HEK293T (cell line): Measurements from ENCODE around the gene HMGA1.

ENCODE experiments used
- CTCF ChIA-PET: fragments of 350-600 bp; formaldehyde crosslinking; extraction: SDS; loops from one replicate; lab custom pipeline; 2021; ENCODE audit warnings: antibody characterized with exemption, inconsistent platforms; lab: Yijun Ruan, JAX
- POLR2A ChIA-PET: fragments of 350-600 bp; formaldehyde crosslinking; extraction: SDS; loops from one replicate; lab custom pipeline; 2020; ENCODE audit warnings: antibody characterized with exemption, inconsistent platforms; lab: Yijun Ruan, JAX
- DNase-seq: peaks from one replicate; pipeline ENCODE4 v3.0.0; 2012; ENCODE audit warnings: mixed read lengths; ENCODE audit errors: extremely low spot score
- ARNT ChIP-seq: fragments of 450-650 bp; IDR thresholded peaks from 2 replicates; pipeline ENCODE4 v1.6.1; 2017; ENCODE audit warnings: mild to moderate bottlenecking
- BHLHE40 ChIP-seq: fragments of 450-650 bp; IDR thresholded peaks from 2 replicates; pipeline ENCODE4 v1.6.1; 2016; ENCODE audit warnings: mild to moderate bottlenecking, moderate library complexity, borderline replicate concordance
- CTBP1 ChIP-seq: fragments of 450-650 bp; IDR thresholded peaks from 2 replicates; pipeline ENCODE4 v1.6.1; 2016; ENCODE audit warnings: borderline replicate concordance
- ELF4 ChIP-seq: fragments of 450-650 bp; IDR thresholded peaks from 2 replicates; pipeline ENCODE4 v1.6.1; 2017; ENCODE audit warnings: antibody characterized with exemption
- FOXA1 ChIP-seq: fragments of 450-650 bp; IDR thresholded peaks from 2 replicates; pipeline ENCODE4 v1.6.1; 2016; ENCODE audit warnings: mild to moderate bottlenecking
- FOXK2 ChIP-seq: fragments of 450-650 bp; IDR thresholded peaks from 2 replicates; pipeline ENCODE4 v1.6.1; 2016; ENCODE audit warnings: mild to moderate bottlenecking
- FOXM1 ChIP-seq: fragments of 450-650 bp; IDR thresholded peaks from 2 replicates; pipeline ENCODE4 v1.6.1; 2017; ENCODE audit warnings: mild to moderate bottlenecking, borderline replicate concordance
- HDGF ChIP-seq: fragments of 450-650 bp; IDR thresholded peaks from 2 replicates; pipeline ENCODE4 v1.6.1; 2017; ENCODE audit warnings: antibody characterized with exemption, borderline replicate concordance
- L3MBTL2 ChIP-seq: fragments of 450-650 bp; conservative IDR thresholded peaks from 2 replicates; pipeline ENCODE4 v1.6.1; 2016; ENCODE audit warnings: mild to moderate bottlenecking
- LEF1 ChIP-seq: fragments of 450-650 bp; IDR thresholded peaks from 2 replicates; pipeline ENCODE4 v1.6.1; 2017; ENCODE audit warnings: mild to moderate bottlenecking, borderline replicate concordance
- NFRKB ChIP-seq: fragments of 450-650 bp; IDR thresholded peaks from 2 replicates; pipeline ENCODE4 v1.6.1; 2016; ENCODE audit warnings: mild to moderate bottlenecking, moderate library complexity
- SP1 ChIP-seq: fragments of 450-650 bp; IDR thresholded peaks from 2 replicates; pipeline ENCODE4 v1.6.1; 2017
- SUZ12 ChIP-seq: fragments of 450-650 bp; IDR thresholded peaks from 2 replicates; pipeline ENCODE4 v1.6.1; 2016; ENCODE audit warnings: mild to moderate bottlenecking
- TARDBP ChIP-seq: fragments of 450-650 bp; IDR thresholded peaks from 2 replicates; pipeline ENCODE4 v1.6.1; 2016
- ZNF384 ChIP-seq: fragments of 450-650 bp; IDR thresholded peaks from 2 replicates; pipeline ENCODE4 v1.6.1; 2016
- TF ChIP-seq, protein P1 (sequence below): fragments of 450-650 bp; IDR thresholded peaks from 2 replicates; pipeline ENCODE4 v1.6.1; 2016

Gene HMGA1

GRCh38 chr6:34226731-34227586 is 9.7 kb upstream of the HMGA1 start:
- DNase-seq = no peak
- ChIA-PET CTCF (interaction anchor here (0.7 to 1.4 kb wide), 2 partner anchors 177 to 189 kb away, joined by 3 read pairs; no protein-coding TSS in a partner anchor), POLR2A (interaction anchor here (2.2 kb wide), 1 partner anchor 10 kb away, joined by 14 read pairs; the partner anchor contains the start of gene HMGA1)
- no peak for TF ChIP-seq FOXA1
- TF ChIP-seq LEF1 = no peak
- TF ChIP-seq, protein P1, sequence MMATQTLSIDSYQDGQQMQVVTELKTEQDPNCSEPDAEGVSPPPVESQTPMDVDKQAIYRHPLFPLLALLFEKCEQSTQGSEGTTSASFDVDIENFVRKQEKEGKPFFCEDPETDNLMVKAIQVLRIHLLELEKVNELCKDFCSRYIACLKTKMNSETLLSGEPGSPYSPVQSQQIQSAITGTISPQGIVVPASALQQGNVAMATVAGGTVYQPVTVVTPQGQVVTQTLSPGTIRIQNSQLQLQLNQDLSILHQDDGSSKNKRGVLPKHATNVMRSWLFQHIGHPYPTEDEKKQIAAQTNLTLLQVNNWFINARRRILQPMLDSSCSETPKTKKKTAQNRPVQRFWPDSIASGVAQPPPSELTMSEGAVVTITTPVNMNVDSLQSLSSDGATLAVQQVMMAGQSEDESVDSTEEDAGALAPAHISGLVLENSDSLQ = no peak
- no peak for TF ChIP-seq ELF4
- TF ChIP-seq HDGF = no peak
- no peak for TF ChIP-seq CTBP1
- TF ChIP-seq TARDBP = no peak
- no peak for TF ChIP-seq L3MBTL2
- TF ChIP-seq FOXM1 = no peak

GRCh38 chr6:34227761-34228421 is 8.8 kb upstream of the HMGA1 start:
- no peak for TF ChIP-seq FOXA1
- no peak for TF ChIP-seq ZNF384
- no peak for TF ChIP-seq SP1
- no peak for TF ChIP-seq FOXM1
- TF ChIP-seq TARDBP = no peak
- no peak for TF ChIP-seq LEF1
- no peak for TF ChIP-seq NFRKB
- no peak for TF ChIP-seq L3MBTL2
- TF ChIP-seq FOXK2 = no peak
- TF ChIP-seq ELF4 = no peak
- TF ChIP-seq BHLHE40 = no peak
- TF ChIP-seq SUZ12 = no peak
- TF ChIP-seq, protein P1 = no peak
- CTCF ChIA-PET = interaction anchor here (1.4 kb wide), 1 partner anchor 176 kb away, joined by 3 read pairs; no protein-coding TSS in a partner anchor
- DNase-seq = no peak
- POLR2A ChIA-PET = interaction anchor here (2.2 kb wide), 1 partner anchor 9 kb away, joined by 14 read pairs; the partner anchor contains the start of gene HMGA1

DNA sequence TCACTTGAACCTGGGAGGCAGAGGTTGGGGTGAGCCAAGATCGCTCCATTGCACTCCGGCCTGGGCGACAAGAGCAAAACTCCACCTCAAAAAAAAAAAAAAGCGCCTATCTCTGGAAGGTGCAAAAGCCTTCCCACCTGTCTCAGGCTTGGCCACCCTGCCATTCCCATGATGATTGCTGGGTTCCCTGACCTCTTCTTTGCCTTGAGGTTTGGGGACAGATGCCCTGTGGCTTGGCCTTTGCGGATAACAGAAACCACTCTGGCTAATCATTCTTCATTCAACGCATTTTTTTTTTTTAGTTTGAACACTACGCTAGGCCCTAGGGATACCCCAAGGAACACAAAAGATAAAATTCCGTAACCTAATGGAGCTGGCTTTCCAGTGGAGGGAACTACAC is 6.8 kb upstream of the HMGA1 start:
- TF ChIP-seq BHLHE40 (no peak), FOXK2 (no peak), HDGF (no peak), ELF4 (no peak), L3MBTL2 (no peak), SUZ12 (no peak), SP1 (no peak), FOXA1 (no peak), LEF1 (no peak), TARDBP (no peak), CTBP1 (no peak)
- TF ChIP-seq, protein P1 = no peak
- POLR2A ChIA-PET = no interaction called here
- CTCF ChIA-PET = interaction anchor here (0.7 kb wide), 1 partner anchor 540 kb away, joined by 3 read pairs; no protein-coding TSS in a partner anchor
- no peak for DNase-seq

GRCh38 chr6:34230653-34231371 is 5.9 kb upstream of the HMGA1 start:
- no peak for DNase-seq

More at GRCh38 chr6:34230653-34231371, 5.9 kb upstream of the HMGA1 start:
- CTCF ChIA-PET = no interaction called here
- POLR2A ChIA-PET = no interaction called here
- no peak for TF ChIP-seq SUZ12
- no peak for TF ChIP-seq L3MBTL2
- no peak for TF ChIP-seq TARDBP
- no peak for TF ChIP-seq HDGF
- TF ChIP-seq, protein P1 = no peak
- no peak for TF ChIP-seq FOXM1
- no peak for TF ChIP-seq BHLHE40
- TF ChIP-seq SP1 = no peak
- TF ChIP-seq ARNT = no peak
- TF ChIP-seq FOXK2 = no peak
